GM12878 (cell line): ENCODE data around the gene STIL. TPM values are rescaled to one million over a fixed set of nuclear protein-coding genes. Genes with fewer than 3 reads are reported as not detected.

ENCODE experiments used
- ATAC-seq: fragments of 200-7000 bp; cut with Tn5 transposase; 3 replicates; pipeline ENCODE4 v1.9.1; 2020; ENCODE audit warnings: mild to moderate bottlenecking, moderate library complexity
- BruUV-seq: library from RNA; stranded (reverse); fragments of 400-500 nt; replicated peaks from 2 replicates; lab custom pipeline; 2021; lab: Mats Ljungman, UMichigan
- CTCF ChIA-PET: fragments of 300-600 bp; sonication (Branson Sonifier 250); formaldehyde crosslinking; extraction: SDS; loops from one replicate; lab custom pipeline; 2021; ENCODE audit warnings: inconsistent platforms; lab: Yijun Ruan, JAX
- POLR2A ChIA-PET: fragments of 350-600 bp; formaldehyde crosslinking; extraction: SDS; loops from one replicate; lab custom pipeline; 2021; ENCODE audit warnings: inconsistent platforms; lab: Charles Lee
- RAD21 ChIA-PET: fragments of 300-600 bp; sonication (Branson Sonifier 250); formaldehyde crosslinking; loops from one replicate; lab custom pipeline; 2023; ENCODE audit warnings: antibody characterized with exemption; ENCODE audit not compliant: unreplicated experiment; lab: Charles Lee
- SMC1A ChIA-PET: fragments of 300-600 bp; sonication (Branson Sonifier 250); formaldehyde crosslinking; loops from one replicate; lab custom pipeline; 2023; ENCODE audit not compliant: unreplicated experiment, uncharacterized antibody; lab: Charles Lee
- DNase-seq: peaks from one replicate; pipeline ENCODE4 v3.0.0-alpha.2; 2011; ENCODE audit warnings: low read depth, low spot score
- FAIRE-seq: peaks from 3 replicates; lab custom pipeline; 2011; peaks lifted over from hg19 to GRCh38; lab: Jason Lieb, UNC
- H2AFZ ChIP-seq: 2 replicates; pipeline ENCODE4 v1.6.0; 2011; ENCODE audit warnings: low read depth, low read length, control low read depth; ENCODE audit not compliant: control insufficient read depth
- H3K27ac ChIP-seq: 2 replicates; pipeline ENCODE4 v1.5.1; 2011; ENCODE audit warnings: control low read depth; ENCODE audit not compliant: control insufficient read depth, insufficient read depth
- H3K27me3 ChIP-seq, 2 experiments: replicated peaks in 1 of 2; 2 replicates each; pipeline versions ENCODE4 v1.6.0 to v1.6.1; 2011; ENCODE audit warnings: low read length in 1 of 2; ENCODE audit not compliant: control insufficient read depth in 2 of 2, insufficient read depth in 2 of 2
- H3K36me3 ChIP-seq, 2 experiments: 2 replicates each; pipeline ENCODE4 v1.5.1; 2011; ENCODE audit warnings: low read length in 1 of 2; ENCODE audit not compliant: control insufficient read depth in 2 of 2, insufficient read depth in 2 of 2
- H3K4me1 ChIP-seq: 2 replicates; pipeline ENCODE4 v1.6.1; 2011; ENCODE audit warnings: mild to moderate bottlenecking, low read length, moderate library complexity, mixed read lengths; ENCODE audit not compliant: control insufficient read depth, insufficient read depth
- H3K4me2 ChIP-seq: 2 replicates; pipeline ENCODE4 v1.6.0; 2011; ENCODE audit warnings: control low read depth; ENCODE audit not compliant: control insufficient read depth, insufficient read depth
- H3K4me3 ChIP-seq: fragments of 200-600 bp; sonication (generic); 2 replicates; pipeline ENCODE4 v1.5.1; 2016
- H3K79me2 ChIP-seq: 2 replicates; pipeline ENCODE4 v1.6.0; 2011; ENCODE audit warnings: low read length; ENCODE audit not compliant: control insufficient read depth, insufficient read depth
- H3K9ac ChIP-seq: 2 replicates; pipeline ENCODE4 v1.8.0; 2011; ENCODE audit warnings: low read length, control low read depth, mixed read lengths; ENCODE audit not compliant: control insufficient read depth, insufficient read depth
- H3K9me3 ChIP-seq: replicated peaks from 3 replicates; pipeline ENCODE4 v1.5.1; 2011; ENCODE audit warnings: mild to moderate bottlenecking, low read length; ENCODE audit not compliant: control insufficient read depth, insufficient read depth
- H4K20me1 ChIP-seq: 2 replicates; pipeline ENCODE4 v1.6.0; 2011; ENCODE audit not compliant: control insufficient read depth, insufficient read depth
- CHD1 ChIP-seq: IDR thresholded peaks from 2 replicates; pipeline ENCODE4 v1.6.1; 2012; ENCODE audit warnings: low read depth, low read length, improper control_type of control experiment
- CHD4 ChIP-seq: fragments of 200-600 bp; sonication (generic); IDR thresholded peaks from 2 replicates; pipeline ENCODE4 v1.6.1; 2016; ENCODE audit warnings: mild to moderate bottlenecking
- DPF2 ChIP-seq: fragments of 450-650 bp; IDR thresholded peaks from 2 replicates; pipeline ENCODE4 v1.6.1; 2017; ENCODE audit warnings: mild to moderate bottlenecking
- EGR1 ChIP-seq, 2 experiments: IDR thresholded peaks; 1 replicate in 1 of 2; 2 replicates in 1 of 2; pipeline ENCODE4 v1.6.1; 2011 to 2012; ENCODE audit warnings: low read depth in 2 of 2, low read length in 2 of 2, borderline replicate concordance in 1 of 2, mild to moderate bottlenecking in 1 of 2, moderate library complexity in 1 of 2
- SMAD5 ChIP-seq: IDR thresholded peaks from 2 replicates; pipeline ENCODE4 v1.6.1; 2016; ENCODE audit warnings: antibody characterized with exemption, low read depth
- SP1 ChIP-seq: IDR thresholded peaks from one replicate; pipeline ENCODE4 v1.6.1; 2011; ENCODE audit warnings: low read depth, low read length
- TARDBP ChIP-seq: IDR thresholded peaks from 2 replicates; pipeline ENCODE4 v1.6.1; 2016; ENCODE audit warnings: borderline replicate concordance
- WGBS: methylation state at CpG from one replicate; pipeline ENCODE4 v1.1.6; 2016; ENCODE audit warnings: low lambda C conversion rate; ENCODE audit not compliant: insufficient replicate concordance, insufficient coverage; ENCODE audit errors: missing lambda C conversion rate; 5-methylcytosine and 5-hydroxymethylcytosine counted together
- in situ Hi-C: fragments of 300-500 bp; cut with MboI; formaldehyde crosslinking; loops from 9 replicates; pipeline ENCODE4 v1.14.3; 2018; ENCODE audit warnings: mixed read lengths
- intact Hi-C: fragments of 100-400 bp; cut with micrococcal nuclease; formaldehyde crosslinking; loops from one replicate; pipeline ENCODE4 v1.14.2; 2022; ENCODE audit not compliant: unreplicated experiment
- polyA plus RNA-seq, 11 experiments: library from polyadenylated mRNA; depleted of rRNA in 4 of 11; unstranded in 6 of 11; stranded (reverse) in 5 of 11; fragments of >200 nt; fragmentation: Nextera tagmentation in 4 of 11; fragmentation: Illumina TruSeq in 1 of 11; extraction: Ambion mirVana in 4 of 11; extraction: Trizol in 1 of 11; gene quantifications; 1 replicate in 1 of 11; 2 replicates in 10 of 11; pipeline versions ENCODE4 v1.2.1 to v1.2.3, GENCODE V29; 2011 to 2016; ENCODE audit warnings: inconsistent platforms in 2 of 11, missing spikeins in 2 of 11, low read depth in 1 of 11
- total RNA-seq, 4 experiments: library from RNA; depleted of rRNA in 3 of 4; stranded (reverse); fragments of >200 nt in 3 of 4; fragmentation: Illumina TruSeq in 1 of 4; extraction: Trizol in 1 of 4; gene quantifications; 2 replicates each; pipeline versions ENCODE4 v1.2.1 to v1.2.3, GENCODE V29; 2013 to 2021
- TF ChIP-seq, protein P1 (sequence below): fragments of 450-650 bp; IDR thresholded peaks from 2 replicates; pipeline ENCODE4 v1.6.1; 2018; ENCODE audit warnings: mild to moderate bottlenecking, low read depth, moderate library complexity; ENCODE audit not compliant: partially characterized antibody
- TF ChIP-seq, protein P2 (sequence below): IDR thresholded peaks from 2 replicates; pipeline ENCODE4 v1.6.1; 2012; ENCODE audit warnings: low read length, inconsistent platforms

The STIL gene
- total and polyA plus RNA-seq, 10 of the 15 experiments (the other 5 are each of a cell fraction or from before 2014, with no cell fraction given), result 6.0 to 35.1 (median 26.5) TPM

DNA sequence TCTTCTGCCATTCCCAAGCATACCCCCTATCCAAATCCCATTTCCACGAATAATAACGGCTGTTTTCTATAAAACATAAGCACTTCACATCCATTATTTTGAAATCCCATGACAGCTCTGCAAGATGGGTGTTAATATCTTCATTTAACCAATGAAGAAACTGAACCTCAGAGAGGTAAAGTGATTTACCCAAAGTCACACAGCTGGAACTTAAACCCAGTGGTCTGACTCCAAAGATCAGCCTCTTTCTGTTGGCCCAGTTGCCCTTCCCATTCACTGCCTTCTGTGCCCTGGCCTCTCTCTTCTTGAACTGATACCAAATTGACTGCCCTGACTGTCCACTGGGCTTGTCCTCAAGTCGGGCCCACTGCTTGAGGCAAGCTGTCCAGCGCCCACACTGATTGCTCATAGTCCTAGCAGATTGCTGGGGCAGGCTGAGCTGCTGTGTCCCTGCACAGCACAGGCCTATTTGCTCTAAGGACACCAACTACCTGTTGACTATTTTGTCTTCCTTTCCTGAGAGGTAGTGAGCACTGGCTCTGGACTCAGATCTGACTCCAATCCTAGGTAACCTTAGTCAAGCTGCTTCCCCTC is 101.2 kb downstream of the STIL start:
- in situ Hi-C loops, result no loop called here
- H3K27me3 ChIP-seq, result peaks cover 1 to 3% of the 10 kb centered on the region in 2 experiments
- H3K27ac ChIP-seq, result no peak overlapping the region
- H3K4me3 ChIP-seq, result no peak overlapping the region
- BruUV-seq, result no TSS peak
- no peak overlapping the region for H3K9ac ChIP-seq
- H4K20me1 ChIP-seq, result no peaks in the 10 kb centered on the region
- TF ChIP-seq SMAD5 (no peak), SP1 (no peak), DPF2 (no peak), EGR1 (IDR thresholded peaks at IDR 0.05; ENCODE audit: borderline replicate concordance in 1 of 2, low read depth in 2 of 2, low read length in 2 of 2) (no peak), TARDBP (no peak), CHD4 (no peak), CHD1 (no peak)
- TF ChIP-seq, protein P1, sequence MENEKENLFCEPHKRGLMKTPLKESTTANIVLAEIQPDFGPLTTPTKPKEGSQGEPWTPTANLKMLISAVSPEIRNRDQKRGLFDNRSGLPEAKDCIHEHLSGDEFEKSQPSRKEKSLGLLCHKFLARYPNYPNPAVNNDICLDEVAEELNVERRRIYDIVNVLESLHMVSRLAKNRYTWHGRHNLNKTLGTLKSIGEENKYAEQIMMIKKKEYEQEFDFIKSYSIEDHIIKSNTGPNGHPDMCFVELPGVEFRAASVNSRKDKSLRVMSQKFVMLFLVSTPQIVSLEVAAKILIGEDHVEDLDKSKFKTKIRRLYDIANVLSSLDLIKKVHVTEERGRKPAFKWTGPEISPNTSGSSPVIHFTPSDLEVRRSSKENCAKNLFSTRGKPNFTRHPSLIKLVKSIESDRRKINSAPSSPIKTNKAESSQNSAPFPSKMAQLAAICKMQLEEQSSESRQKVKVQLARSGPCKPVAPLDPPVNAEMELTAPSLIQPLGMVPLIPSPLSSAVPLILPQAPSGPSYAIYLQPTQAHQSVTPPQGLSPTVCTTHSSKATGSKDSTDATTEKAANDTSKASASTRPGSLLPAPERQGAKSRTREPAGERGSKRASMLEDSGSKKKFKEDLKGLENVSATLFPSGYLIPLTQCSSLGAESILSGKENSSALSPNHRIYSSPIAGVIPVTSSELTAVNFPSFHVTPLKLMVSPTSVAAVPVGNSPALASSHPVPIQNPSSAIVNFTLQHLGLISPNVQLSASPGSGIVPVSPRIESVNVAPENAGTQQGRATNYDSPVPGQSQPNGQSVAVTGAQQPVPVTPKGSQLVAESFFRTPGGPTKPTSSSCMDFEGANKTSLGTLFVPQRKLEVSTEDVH, result no peak
- TF ChIP-seq, protein P2, sequence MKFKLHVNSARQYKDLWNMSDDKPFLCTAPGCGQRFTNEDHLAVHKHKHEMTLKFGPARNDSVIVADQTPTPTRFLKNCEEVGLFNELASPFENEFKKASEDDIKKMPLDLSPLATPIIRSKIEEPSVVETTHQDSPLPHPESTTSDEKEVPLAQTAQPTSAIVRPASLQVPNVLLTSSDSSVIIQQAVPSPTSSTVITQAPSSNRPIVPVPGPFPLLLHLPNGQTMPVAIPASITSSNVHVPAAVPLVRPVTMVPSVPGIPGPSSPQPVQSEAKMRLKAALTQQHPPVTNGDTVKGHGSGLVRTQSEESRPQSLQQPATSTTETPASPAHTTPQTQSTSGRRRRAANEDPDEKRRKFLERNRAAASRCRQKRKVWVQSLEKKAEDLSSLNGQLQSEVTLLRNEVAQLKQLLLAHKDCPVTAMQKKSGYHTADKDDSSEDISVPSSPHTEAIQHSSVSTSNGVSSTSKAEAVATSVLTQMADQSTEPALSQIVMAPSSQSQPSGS, result no peak
- H3K9me3 ChIP-seq, result no peaks in the 10 kb centered on the region
- CTCF ChIA-PET, result interaction anchor here (1.4 kb wide), 1 partner anchor 50 kb away, joined by 5 read pairs; no protein-coding TSS in a partner anchor
- no peak for DNase-seq
- H3K79me2 ChIP-seq, result no peaks in the 10 kb centered on the region
- no peaks in the 10 kb centered on the region for H3K36me3 ChIP-seq
- no peak overlapping the region for H2AFZ ChIP-seq
- no peaks in the 10 kb centered on the region; the same call in 1 of the 2 replicates for H3K4me1 ChIP-seq
- ATAC-seq, result no peak
- no peak for FAIRE-seq
- no peak overlapping the region for H3K4me2 ChIP-seq
- SMC1A ChIA-PET, result no interaction called here
- intact Hi-C loops, result no loop called here
- RAD21 ChIA-PET, result no interaction called here
- WGBS, result 12% methylated on average over 4 of the region's 4 CpGs
- POLR2A ChIA-PET, result no interaction called here
